A673 (cell line): ENCODE measurements around the gene OBSCN. TPM values are rescaled to one million over a fixed set of nuclear protein-coding genes. Genes with fewer than 3 reads are reported as not detected.

ENCODE experiments used
- BruUV-seq: library from RNA; stranded (reverse); fragments of 400-500 nt; replicated peaks from 2 replicates; lab custom pipeline; 2021; lab: Mats Ljungman, UMichigan
- CTCF ChIA-PET: fragments of 300-600 bp; sonication (Branson Sonifier 250); formaldehyde crosslinking; loops from one replicate; lab custom pipeline; 2022; ENCODE audit warnings: antibody characterized with exemption; lab: Charles Lee
- POLR2A ChIA-PET: fragments of 300-600 bp; sonication (Branson Sonifier 250); formaldehyde crosslinking; loops from one replicate; lab custom pipeline; 2022; ENCODE audit warnings: antibody characterized with exemption; ENCODE audit not compliant: low non-redundant PET; lab: Charles Lee
- DNase-seq: peaks from one replicate; pipeline ENCODE4 v3.0.0-alpha.2; 2015; ENCODE audit warnings: low spot score
- H3K27ac ChIP-seq: fragments of 200-600 bp; sonication (generic); 2 replicates; pipeline ENCODE4 v1.5.1; 2016; ENCODE audit warnings: mixed run types, low read depth, mild to moderate bottlenecking, mixed read lengths, antibody characterized with exemption, low read length; ENCODE audit not compliant: poor library complexity, severe bottlenecking
- H3K27me3 ChIP-seq: fragments of 200-600 bp; sonication (generic); replicated peaks from 2 replicates; pipeline ENCODE4 v1.6.1; 2017; ENCODE audit warnings: mixed run types, low read depth, mild to moderate bottlenecking, mixed read lengths, antibody characterized with exemption, low read length; ENCODE audit not compliant: insufficient read depth, poor library complexity
- H3K36me3 ChIP-seq: fragments of 200-600 bp; sonication (generic); 2 replicates; pipeline ENCODE4 v1.6.1; 2016; ENCODE audit warnings: mixed run types, mild to moderate bottlenecking, mixed read lengths, antibody characterized with exemption, low read length; ENCODE audit not compliant: insufficient read depth, poor library complexity, severe bottlenecking
- H3K4me1 ChIP-seq: fragments of 200-600 bp; sonication (generic); 2 replicates; pipeline ENCODE4 v1.6.1; 2017; ENCODE audit warnings: mixed run types, mild to moderate bottlenecking, mixed read lengths, antibody characterized with exemption, low read length; ENCODE audit not compliant: insufficient read depth, poor library complexity, severe bottlenecking
- H3K4me3 ChIP-seq: fragments of 200-600 bp; sonication (generic); 2 replicates; pipeline ENCODE4 v1.5.1; 2016; ENCODE audit warnings: low read depth, mixed run types, mild to moderate bottlenecking, mixed read lengths, low read length; ENCODE audit not compliant: poor library complexity, severe bottlenecking
- H3K9me3 ChIP-seq: fragments of 200-600 bp; sonication (generic); 2 replicates; pipeline ENCODE4 v1.6.1; 2016; ENCODE audit warnings: mixed run types, low read depth, mild to moderate bottlenecking, mixed read lengths, antibody characterized with exemption, low read length; ENCODE audit not compliant: poor library complexity, severe bottlenecking
- CTCF ChIP-seq: fragments of 300-800, 200-600 bp; sonication (generic); conservative IDR thresholded peaks from 2 replicates; pipeline ENCODE4 v1.5.1; 2017; ENCODE audit warnings: low read depth, mild to moderate bottlenecking, antibody characterized with exemption, low read length, moderate library complexity, mixed read lengths
- EZH2 ChIP-seq: fragments of 200-600 bp; sonication (generic); IDR thresholded peaks from 2 replicates; pipeline ENCODE4 v1.6.1; 2017; ENCODE audit warnings: borderline replicate concordance, low read depth, mild to moderate bottlenecking, mixed read lengths, antibody characterized with exemption, low read length; ENCODE audit not compliant: poor library complexity, severe bottlenecking
- intact Hi-C: fragments of 100-400 bp; cut with micrococcal nuclease; formaldehyde crosslinking; loops from one replicate; pipeline ENCODE4 v1.10.0; 2022; ENCODE audit not compliant: unreplicated experiment
- total RNA-seq: library from RNA; stranded (reverse); gene quantifications from 2 replicates; pipeline ENCODE4 v1.2.3, GENCODE V29; 2021

The OBSCN gene
- total RNA-seq, 1 experiment from 2014 or later = 37.7 TPM

DNA sequence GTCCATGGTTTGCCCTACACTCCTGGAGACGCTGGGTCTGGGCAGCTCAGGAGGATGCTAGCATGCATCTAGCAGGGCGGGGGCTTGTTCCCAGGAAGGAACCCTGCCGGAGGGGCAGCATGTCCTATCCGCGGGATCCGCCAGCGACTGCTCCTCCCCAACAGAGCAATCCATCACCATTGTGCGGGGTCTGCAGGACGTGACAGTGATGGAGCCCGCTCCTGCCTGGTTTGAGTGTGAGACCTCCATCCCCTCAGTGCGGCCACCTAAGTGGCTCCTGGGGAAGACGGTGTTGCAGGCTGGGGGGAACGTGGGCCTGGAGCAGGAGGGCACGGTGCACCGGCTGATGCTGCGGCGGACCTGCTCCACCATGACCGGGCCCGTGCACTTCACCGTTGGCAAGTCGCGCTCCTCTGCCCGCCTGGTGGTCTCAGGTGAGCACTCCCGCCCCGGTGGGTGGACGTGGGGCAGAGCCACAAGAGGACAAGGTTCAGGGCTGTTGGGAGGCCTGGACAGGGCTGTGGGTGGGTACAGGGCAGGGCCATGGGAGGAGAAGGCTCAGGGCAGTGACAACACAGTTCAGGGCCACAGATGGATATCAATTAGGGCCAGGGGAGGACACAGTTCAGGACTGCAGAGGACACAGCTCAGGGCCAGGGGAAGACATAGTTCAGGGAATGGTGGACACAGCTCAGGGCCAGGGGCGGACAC lies 71.3 kb downstream of the OBSCN start:
- Histone ChIP-seq H3K27me3 (no peaks in the 10 kb centered on the region), H3K4me3 (no peak overlapping the region), H3K36me3 (peaks cover 6% of the 10 kb centered on the region), H3K9me3 (no peaks in the 10 kb centered on the region), H3K27ac (no peak overlapping the region), H3K4me1 (no peaks in the 10 kb centered on the region)
- ChIA-PET CTCF (no interaction called here), POLR2A (no interaction called here)
- no peak for DNase-seq
- intact Hi-C loops = no loop called here
- BruUV-seq = no TSS peak
- TF ChIP-seq CTCF (no peak), EZH2 (no peak)

GRCh38 chr1:228279722-228280105 lies 71.9 kb downstream of the OBSCN start:
- no peak for TF ChIP-seq EZH2
- no peak for TF ChIP-seq CTCF
- H3K4me1 ChIP-seq = no peaks in the 10 kb centered on the region
- no peak overlapping the region for H3K4me3 ChIP-seq
- no peak overlapping the region for H3K27ac ChIP-seq
- no peak for DNase-seq
- TSS peak; percentile 57 for BruUV-seq
- H3K36me3 ChIP-seq = peaks cover 6% of the 10 kb centered on the region
- no peaks in the 10 kb centered on the region for H3K9me3 ChIP-seq
- H3K27me3 ChIP-seq = no peaks in the 10 kb centered on the region
- POLR2A ChIA-PET = no interaction called here
- intact Hi-C loops = no loop called here
- CTCF ChIA-PET = no interaction called here

DNA sequence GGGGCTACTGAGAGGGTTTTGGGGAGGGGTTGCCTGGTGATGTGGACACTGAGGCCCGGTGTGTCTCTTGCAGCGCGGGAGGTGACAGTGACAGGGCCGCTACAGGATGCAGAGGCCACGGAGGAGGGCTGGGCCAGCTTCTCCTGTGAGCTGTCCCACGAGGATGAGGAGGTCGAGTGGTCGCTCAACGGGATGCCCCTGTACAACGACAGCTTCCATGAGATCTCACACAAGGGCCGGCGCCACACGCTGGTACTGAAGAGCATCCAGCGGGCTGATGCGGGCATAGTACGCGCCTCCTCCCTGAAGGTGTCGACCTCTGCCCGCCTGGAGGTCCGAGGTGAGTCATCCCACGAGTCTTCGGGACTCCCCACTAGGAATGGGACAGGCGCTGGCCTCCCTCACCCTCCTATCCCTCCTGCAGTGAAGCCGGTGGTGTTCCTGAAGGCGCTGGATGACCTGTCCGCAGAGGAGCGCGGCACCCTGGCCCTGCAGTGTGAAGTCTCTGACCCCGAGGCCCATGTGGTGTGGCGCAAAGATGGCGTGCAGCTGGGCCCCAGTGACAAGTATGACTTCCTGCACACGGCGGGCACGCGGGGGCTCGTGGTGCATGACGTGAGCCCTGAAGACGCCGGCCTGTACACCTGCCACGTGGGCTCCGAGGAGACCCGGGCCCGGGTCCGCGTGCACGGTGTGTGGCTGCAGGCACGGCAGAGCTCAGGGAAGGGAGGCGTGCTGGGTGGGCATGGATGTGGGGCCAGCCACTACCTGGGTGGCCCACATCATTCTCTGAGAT lies 72.5 kb downstream of the OBSCN start:
- ChIA-PET CTCF (no interaction called here), POLR2A (no interaction called here)
- Histone ChIP-seq H3K36me3 (peaks cover 6% of the 10 kb centered on the region), H3K4me3 (no peak overlapping the region), H3K27me3 (no peaks in the 10 kb centered on the region), H3K9me3 (no peaks in the 10 kb centered on the region), H3K4me1 (no peaks in the 10 kb centered on the region), H3K27ac (no peak overlapping the region)
- intact Hi-C loops = no loop called here
- no peak for DNase-seq
- no peak for TF ChIP-seq EZH2
- TF ChIP-seq CTCF = no peak
- BruUV-seq = no TSS peak
